Amniotic epithelial cell (primary cell): Measurements from ENCODE around the gene TRAPPC10.

Experiments used
- DNase-seq: peaks from one replicate; pipeline ENCODE4 v3.0.0-alpha.2; 2010; ENCODE audit warnings: low read depth

TRAPPC10 gene

DNA sequence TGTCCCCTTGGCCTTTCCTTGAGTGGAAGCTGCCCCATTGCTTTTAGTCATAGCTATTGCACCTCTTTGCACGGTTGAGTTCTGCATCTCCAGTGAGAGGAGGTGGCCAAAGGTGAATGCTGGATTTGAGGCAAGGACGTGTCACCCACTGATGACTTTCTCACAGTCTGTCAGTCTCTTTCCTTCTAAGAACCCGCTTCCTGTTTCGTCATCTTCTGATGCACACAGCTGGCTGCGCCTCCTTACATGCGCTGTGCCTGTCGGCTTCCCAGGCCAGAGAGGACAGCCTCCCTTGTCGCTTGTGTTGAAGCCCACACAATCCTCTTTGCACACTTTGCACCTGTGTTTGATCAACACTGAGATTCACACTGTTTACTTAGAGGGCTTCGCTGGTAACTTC lies 53.3 kb downstream of the TRAPPC10 start:
- peak; percentile 55 for DNase-seq

DNA sequence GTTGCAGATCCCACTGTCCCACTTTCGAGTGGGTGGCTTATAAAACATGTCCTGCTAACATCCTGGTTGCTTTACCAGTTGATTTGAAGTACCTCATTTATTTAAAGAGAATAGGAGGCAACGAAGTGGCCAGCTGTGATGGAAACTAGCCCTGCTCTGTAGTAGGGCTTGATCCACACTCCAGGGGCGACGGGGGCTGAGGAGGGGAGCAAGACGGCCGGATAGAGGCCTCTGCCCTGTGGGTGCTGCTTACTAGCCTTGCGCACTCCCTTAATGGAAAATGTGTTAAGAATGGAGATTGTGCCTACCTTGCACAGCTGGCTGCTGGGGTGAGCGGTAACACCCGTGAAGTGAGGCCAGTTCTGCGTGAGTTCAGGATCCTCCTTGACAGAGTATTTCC lies 54.0 kb downstream of the TRAPPC10 start:
- no peak for DNase-seq

DNA sequence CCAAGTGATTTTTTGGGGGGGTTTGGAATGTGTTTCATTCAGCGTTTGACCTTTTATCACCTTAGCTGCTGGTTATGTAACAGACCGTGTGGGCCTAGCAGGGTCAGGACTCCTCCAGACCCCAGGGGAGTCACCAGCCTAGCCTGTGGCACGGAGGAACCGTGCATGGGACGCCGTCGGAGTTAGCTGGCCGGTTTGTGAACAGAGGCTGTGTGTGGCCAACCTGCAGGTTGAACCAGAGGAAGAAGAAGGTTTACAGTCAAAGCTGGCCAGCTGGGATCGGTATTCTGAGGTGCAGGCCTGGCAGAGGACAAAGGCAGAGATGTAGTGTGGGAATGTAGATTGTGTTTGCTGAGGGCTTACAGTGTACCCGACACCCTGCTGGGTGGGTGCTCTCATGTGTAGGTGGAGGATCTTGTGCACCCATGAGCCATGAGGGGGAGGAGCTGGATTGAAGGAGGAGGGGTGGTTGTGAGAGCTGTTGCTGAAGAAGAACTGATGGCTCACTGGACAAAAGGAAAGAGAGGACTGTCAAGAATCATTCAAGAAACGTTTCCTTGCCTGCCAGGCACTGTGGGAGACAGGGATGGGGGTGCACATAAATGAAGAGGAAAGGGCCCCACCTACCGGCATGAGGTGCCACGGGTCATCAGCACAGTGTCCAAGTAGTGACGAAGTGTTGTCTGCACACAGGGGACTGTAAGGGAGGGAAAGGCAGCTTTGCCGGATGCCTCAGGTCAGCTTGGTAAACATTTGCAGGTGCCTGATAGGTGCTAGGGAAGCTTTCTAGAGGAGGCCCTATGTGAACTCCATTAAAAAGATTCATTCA lies 55.1 kb downstream of the TRAPPC10 start:
- no peak for DNase-seq

DNA sequence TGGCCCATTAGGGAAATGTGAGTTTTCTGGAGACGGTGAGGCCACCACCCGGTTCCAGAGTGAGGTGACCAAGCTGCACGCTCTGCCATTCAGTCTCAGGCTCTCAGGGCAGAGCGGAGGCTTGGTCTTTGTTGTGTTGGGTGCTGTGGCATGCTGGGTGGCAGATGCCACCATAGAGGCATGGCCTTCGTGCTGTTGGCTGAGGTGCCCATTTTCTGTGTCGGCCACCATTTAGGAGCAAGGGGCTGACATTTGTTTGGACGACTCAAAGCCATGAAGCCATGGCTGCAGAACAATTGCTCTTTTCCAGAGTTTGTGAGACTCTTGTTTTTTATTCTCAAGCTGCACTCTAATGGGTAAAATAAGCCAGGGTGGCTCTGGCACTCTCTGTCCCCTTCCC lies 58.3 kb downstream of the TRAPPC10 start:
- no peak for DNase-seq

DNA sequence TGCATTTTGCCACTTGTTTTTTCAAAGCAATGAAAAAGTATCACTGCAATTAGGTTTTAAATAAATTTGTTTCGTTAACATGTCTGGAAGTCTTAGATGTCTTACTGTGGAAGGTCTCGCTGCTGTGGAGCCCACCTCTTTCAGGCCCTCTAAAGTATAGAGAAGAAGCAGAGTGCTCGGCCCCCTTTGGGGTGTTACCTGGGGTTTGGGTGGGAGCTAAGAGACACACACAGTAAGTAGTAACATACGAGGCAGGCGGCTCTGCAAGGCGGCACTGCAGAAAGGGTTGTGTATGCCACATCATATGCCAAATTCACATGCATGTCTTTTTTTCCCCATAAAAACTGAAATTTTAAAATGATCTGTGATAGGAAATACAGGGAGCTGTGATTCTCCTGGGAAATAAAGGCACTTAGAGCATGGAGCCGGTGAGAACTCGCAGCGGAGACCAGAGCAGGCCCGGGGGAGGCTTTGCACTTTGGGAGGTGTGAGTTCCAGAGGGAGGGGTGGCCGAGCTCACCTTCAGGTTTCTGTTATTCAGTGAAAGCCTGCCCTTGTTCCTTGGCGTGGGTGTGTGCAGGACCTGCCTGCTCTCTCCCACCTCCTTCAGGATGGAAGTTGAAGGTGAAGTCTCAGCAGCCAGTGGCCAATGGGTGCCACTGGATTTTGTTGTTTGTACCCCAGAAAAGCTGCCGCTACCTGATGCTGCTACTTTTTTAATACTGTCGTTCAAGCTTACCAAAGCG lies 59.4 kb downstream of the TRAPPC10 start:
- DNase-seq = no peak

DNA sequence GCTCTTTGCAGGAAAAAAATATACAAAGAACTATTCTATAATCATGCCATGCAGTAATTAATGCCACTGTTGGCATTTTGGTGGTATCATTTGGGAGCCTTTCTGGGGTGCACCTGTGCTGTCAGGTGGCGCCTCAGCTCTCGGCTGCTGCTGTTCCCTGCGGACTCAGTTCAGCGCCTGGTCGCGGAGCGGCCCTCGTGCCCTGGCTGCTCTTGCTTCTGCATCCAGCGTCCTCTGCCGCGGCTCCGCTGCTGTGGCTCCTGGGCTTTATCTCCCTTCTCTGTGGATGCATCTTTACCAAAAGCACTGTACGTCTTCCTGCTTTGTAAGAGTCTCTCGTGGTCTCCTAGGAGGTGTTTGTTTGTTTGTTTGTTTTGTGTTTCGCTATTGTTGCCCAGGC lies 60.0 kb downstream of the TRAPPC10 start:
- DNase-seq = no peak

DNA sequence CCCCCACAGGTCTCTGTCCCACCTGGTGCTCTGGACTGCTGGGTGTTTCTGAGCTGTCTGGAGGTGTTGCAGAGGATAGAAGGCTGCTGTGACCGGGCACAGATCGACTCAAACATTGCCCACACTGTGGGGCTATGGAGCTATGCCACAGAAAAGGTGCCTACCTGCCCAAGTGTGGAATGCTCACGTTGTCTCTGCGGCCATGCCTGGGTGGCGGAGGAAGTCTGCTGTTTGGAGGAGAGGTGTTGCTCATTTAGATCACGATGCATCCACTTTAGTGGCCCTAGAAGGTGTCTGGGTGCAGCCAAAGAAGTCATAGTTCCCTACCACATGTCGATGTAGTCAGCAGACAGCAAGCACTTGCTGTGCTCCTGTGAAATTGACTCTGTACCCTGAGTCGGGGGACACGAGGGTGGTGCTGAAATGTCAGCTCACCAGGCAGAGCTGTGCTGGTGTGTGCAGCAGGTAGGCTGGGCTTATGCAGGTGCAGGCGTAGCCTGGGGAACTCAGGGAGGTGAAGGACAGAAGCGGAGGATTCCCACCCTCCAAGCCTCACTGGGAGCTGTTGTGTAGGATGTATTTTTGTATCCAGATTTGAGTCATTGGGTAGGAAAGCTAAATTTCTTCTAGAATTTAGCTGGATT lies 62.3 kb downstream of the TRAPPC10 start:
- no peak for DNase-seq

DNA sequence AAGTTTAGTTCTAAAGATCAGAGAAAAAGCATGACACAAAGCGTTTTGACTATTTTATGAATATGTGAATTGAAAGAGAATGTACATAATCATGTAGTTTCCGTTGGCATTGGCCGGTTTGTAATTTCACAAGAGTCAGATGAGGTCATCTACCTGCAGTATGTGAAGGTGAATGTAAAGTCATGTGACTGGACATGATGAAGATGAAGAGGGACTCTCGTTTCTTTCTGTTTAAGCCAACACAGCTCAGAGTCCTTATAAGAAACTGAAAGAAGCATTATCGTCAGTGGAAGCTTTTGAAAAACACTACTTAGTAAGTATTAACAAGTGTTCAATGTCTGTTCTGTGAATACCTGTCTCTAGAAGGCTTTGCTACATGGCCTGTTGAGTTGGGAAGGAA lies 64.2 kb downstream of the TRAPPC10 start:
- no peak for DNase-seq

DNA sequence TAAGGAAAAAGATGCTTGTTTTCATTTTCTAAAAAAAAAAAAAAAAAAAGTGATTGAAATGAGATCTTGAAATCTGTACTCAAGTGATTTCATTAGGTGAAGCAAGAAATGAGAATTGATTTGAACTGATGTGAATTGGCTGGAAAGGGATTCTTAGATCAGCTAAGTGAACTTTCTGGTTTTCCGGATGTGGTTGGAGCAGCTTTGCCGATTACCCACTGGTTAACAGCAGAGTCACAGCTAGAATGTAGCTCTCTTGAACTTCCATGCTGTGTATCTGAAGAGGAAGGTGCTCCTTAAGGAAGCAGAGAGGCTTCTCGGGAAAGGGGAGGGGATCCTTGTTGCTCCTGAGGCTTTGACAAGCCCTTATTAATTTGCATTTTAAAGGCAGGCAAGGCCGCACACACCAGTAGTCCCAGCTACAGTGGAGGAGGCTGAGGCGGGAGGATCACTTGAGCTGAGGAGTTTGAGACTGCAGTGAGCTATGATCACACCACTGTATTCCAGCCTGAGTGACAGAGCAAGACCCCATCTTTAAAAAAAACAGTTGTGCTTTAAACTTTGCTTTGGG lies 66.4 kb downstream of the TRAPPC10 start:
- DNase-seq = no peak

DNA sequence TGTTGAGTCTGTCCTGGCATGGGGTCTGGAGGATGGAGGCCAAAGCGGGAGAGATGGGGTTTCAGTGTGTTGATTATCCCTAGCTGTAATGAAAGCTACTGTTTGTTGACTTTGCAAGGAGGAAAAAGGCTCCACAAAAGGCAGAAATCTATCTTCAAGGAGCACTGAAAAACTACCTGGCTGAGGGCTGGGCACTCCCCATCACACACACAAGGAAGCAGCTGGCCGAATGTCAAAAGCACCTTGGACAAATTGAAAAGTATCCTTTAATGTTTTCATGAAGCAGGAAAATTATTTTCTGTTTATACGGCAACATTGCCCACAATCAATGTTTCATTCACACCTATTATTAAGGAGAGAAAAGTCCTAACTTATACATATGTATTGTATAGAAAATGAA lies 67.3 kb downstream of the TRAPPC10 start:
- DNase-seq = no peak

DNA sequence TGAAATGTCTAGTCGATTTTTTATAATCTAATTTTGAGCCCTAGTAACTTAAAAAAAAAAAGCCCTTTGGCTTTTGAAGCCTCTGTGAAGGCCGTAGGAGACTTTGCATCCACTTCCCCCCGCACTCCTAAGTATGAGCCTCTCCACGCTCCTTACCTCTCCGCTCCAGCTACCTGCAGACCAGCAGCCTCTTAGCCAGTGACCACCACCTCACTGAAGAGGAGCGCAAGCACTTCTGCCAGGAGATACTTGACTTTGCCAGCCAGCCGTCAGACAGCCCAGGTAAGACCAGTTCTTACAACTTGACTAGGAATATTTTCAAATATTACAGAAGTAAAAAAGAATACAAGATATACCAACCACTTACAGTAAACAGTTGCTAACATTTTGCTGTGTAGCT lies 67.7 kb downstream of the TRAPPC10 start:
- DNase-seq = no peak

DNA sequence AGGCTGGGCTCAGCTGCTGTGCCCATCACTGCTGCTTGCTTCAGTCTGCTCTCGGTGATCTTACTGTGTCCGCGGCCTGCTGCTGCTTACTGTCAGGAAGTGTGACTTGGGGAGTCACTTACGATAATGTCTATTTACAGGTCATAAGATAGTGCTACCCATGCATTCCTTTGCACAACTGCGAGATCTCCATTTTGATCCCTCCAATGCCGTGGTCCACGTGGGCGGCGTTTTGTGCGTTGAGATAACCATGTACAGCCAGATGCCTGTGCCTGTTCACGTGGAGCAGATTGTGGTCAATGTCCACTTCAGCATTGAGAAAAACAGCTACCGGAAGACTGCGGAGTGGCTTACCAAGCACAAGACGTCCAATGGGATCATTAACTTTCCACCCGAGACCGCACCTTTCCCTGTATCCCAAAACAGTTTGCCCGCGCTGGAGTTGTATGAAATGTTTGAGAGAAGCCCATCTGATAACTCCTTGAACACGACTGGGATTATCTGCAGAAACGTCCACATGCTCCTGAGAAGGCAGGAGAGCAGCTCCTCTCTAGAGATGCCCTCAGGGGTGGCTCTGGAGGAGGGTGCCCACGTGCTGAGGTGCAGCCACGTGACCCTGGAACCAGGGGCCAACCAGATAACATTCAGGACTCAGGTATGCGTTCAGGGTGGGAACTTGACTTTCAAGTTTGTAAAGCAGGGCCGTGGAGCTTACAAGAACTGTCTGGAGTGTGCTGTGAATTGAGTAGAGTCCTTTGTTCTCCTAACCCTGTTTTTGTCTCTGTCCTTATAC lies 70.7 kb downstream of the TRAPPC10 start:
- DNase-seq = no peak

DNA sequence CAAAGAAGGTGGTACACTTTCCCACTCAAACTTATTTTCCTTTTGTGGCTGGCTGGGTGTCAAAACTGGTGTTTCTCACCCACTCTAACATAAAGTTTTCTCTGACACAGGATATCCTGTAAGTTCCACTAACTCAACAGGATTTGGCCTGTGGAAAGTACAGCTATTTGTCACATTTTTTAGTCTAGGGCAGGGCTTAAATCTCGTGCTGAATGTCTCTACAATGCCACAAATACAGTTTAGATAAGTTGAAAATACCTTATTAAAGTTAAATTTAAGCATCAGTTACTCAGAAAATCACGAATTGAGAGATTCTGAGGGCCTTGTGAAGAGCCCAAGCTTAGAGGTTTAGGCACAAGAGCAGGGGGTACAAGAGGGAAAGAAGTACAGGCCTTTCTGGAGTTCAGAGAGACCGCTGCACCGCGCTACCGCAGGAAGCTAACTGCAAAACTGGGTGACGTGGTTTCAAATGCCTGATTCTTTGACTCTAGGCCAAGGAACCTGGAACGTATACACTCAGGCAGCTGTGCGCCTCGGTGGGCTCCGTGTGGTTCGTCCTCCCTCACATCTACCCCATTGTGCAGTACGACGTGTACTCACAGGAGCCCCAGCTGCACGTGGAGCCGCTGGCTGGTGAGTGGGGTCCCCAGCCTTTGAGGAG lies 71.7 kb downstream of the TRAPPC10 start:
- no peak for DNase-seq

DNA sequence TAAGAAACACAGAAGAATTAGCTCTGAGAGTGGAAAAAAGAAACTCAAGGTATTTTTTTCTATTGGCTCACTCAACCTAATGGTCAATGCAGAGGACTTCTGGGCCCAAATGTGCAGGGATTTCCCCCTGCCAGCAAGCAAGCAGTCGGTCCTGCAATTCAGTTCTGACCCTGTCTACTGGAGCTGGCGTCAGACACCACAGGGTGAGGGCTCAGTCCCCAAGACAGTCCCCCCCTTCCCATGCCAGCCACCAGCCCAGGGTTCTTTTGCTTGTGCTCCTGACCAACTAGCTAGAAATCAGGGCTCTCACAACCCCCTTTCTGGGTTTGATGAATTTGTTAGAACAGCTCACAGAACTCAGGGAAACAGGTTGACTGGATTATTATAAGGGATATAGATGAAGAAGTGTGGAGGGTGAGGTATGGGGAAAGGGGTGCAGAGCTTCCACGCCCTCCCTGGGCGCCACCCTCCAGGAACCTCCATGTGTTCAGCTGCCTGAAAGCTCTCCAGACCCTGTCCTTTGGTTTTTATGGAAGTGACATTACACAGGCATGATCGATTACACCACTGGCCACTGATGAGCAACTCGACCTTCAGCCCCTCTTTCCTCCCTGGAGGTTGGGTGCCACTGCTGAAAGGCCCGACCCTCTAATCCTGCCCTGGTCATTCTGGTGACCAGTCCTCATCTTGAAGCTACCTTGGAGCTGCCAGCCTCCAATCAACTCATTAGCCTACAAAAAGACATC lies 72.6 kb downstream of the TRAPPC10 start:
- no peak for DNase-seq

DNA sequence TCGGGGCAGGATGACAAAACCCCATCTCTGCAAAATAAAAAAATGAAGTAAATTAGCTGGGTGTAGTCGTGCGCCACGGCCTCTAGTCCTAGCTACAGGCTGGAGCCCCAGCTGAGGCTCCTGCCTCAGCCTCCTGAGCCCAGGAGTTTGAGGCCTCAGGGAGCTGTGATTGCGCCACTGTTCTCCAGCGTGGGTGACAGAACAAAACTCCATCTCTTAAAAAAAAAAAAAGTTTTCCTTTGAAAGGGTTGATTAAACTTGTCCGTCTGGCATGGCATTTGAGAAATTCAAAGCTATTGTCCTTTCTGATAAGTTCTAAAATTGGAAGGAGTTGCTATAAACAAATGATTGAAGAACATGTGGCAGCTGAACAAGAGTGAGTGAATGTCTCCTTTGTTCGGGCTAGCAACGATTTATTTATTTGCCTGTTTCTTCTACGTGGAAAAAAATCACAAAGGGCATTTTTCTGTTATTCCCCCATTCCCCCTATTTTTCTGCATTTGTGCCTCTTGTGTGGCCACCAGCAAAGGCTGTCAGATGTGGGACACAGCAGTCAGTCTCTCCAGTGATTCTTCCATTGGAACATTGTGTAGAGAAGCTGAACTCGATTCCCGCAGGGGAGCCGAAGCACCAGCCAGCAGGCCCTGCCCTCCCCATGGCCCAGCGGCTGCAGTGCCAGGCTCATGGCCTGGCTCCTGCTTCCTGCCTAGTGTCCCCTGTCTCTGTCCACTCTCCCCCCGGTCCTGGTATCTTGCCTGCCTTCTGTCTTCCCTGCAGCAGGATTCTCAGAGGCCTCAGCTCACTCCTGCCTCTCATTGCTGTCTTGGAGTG lies 73.6 kb downstream of the TRAPPC10 start:
- DNase-seq = peak; percentile 7

DNA sequence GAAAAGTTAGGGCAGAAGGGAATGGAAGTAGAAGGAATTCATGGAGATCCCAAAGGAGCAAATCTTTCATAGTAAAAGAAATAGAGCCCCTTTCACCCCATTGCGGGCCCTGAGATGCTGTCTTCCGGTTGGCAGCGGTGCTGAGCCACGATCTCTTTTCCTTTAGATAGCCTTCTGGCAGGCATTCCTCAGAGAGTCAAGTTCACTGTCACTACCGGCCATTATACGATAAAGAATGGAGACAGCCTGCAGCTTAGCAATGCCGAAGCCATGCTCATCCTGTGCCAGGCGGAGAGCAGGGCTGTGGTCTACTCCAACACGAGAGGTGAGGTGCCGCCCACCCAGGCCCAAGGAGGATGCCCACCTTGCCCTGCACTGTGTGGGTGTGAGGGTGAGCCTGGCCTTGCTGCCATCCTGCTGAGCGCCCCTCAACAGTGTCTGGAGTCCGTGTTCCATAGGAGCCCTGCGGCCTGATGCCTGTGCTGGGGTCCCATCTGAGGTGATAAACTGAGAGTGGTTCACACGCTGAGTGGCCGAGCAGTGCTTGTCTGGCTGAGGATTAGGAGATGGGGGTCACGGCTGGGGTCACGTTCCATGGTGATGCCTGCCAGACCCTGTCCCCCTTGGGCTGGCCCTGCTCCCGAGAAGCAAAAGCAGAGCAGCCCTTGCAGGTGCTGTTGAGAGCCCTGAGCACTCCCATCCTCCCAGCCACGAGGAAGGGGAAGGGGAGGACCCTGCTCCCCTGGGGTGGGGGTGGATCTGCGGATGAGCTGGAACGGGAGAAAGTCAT lies 74.7 kb downstream of the TRAPPC10 start:
- DNase-seq = no peak

DNA sequence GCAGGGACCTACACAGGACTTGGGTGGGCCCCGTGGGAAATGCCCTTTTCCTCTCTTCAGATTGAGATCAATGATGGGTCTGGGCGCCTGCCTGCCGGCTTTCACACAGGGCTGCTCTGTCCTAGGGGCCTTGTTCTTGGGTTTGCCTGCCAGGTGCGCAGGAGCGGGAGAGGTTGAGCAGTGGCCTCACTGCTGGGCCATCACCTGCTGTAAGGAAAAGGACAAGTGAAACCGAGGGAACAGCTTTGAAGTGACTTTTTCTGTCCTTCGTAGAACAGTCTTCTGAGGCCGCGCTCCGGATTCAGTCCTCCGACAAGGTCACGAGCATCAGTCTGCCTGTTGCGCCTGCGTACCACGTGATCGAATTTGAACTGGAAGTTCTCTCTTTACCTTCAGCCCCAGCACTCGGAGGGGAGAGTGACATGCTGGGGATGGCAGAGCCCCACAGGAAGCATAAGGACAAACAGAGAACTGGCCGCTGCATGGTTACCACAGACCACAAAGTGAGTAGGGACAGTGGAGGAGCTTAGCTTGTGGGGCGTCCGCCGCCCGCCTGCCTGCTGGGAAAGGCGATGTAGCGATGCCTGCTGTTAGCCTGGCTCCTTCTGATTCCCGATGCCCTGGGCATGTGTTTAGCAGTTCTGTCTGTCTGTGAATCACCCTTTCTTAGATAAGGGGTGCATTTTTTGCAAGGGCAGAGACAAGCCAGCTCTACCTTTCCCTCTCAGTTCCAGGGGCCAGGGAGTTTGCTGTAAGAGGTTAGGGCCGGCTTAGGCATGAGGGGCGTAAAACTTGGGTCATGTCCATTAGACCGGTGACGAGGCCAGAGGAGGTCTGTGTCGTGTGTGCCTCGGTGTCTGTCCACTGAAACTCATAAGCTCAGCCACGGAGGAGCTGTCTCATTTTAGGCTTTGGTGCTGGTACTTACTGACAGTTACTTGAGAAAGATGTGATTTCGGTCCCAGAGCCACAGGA lies 75.6 kb downstream of the TRAPPC10 start:
- no peak for DNase-seq

DNA sequence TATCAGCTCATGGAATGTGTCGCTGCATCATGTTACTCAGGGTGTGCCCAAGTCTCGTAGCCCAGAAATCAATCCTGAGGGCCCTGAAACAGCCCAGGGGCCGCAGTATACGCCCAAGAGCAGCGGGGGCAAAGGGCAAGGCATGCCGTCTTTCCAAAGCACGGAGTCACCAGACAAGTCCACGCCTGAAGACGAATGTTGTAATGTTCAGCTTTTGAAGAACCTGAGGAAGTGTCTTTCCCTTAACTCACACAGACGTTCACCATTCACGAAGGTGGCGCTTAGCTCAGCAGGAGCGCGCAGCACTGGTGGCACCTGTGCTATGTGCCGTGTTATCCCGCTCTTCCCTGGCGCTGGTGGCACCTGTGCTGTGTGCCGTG lies 76.3 kb downstream of the TRAPPC10 start:
- DNase-seq = no peak
